T-helper 17 cell (primary cell): ENCODE results near the gene PLCB4. TPM values are rescaled to one million over a fixed set of nuclear protein-coding genes. Genes with fewer than 3 reads are reported as not detected.

Source experiments
- ATAC-seq: fragments of 150-1000 bp; cut with Tn5 transposase; 2 replicates; pipeline ENCODE4 v1.10.0; 2021; ENCODE audit warnings: mild to moderate bottlenecking, moderate library complexity
- DNase-seq, 3 donors: peaks; one replicate each; pipeline versions ENCODE4 v3.0.0 to v3.0.0-alpha.2; 2020 to 2021
- H3K9me3 ChIP-seq: one replicate; pipeline ENCODE4 v1.7.0; 2013; ENCODE audit warnings: low read length, mild to moderate bottlenecking; ENCODE audit not compliant: control insufficient read depth, poor library complexity, severe bottlenecking
- H3K27ac Mint-ChIP-seq: one replicate; pipeline ENCODE4 v1.8.0; 2022; ENCODE audit warnings: mild to moderate bottlenecking, moderate library complexity, mixed read lengths
- H3K27me3 Mint-ChIP-seq: one replicate; pipeline ENCODE4 v1.8.0; 2022; ENCODE audit warnings: mixed read lengths
- H3K36me3 Mint-ChIP-seq: one replicate; pipeline ENCODE4 v1.8.0; 2022; ENCODE audit warnings: low read depth, mixed read lengths
- H3K4me1 Mint-ChIP-seq: one replicate; pipeline ENCODE4 v1.8.0; 2022; ENCODE audit warnings: mild to moderate bottlenecking, mixed read lengths
- H3K4me3 Mint-ChIP-seq: one replicate; pipeline ENCODE4 v1.8.0; 2022; ENCODE audit warnings: mild to moderate bottlenecking, moderate library complexity, mixed read lengths
- total RNA-seq, 4 donors: library from RNA in 2 of 4; stranded (reverse) in 2 of 4; gene quantifications; one replicate each; pipeline ENCODE4 v1.2.3 and lab custom pipeline; 2022 to 2026

The PLCB4 gene
- total RNA-seq, 2 donors from 2014 or later: 0.52 TPM; not detected in 1

- ATAC-seq (no peak), DNase-seq (no peak)
- Mint-ChIP-seq H3K4me1 (no peaks in the 10 kb centered on the region), H3K27me3 (no peaks in the 10 kb centered on the region), H3K4me3 (no peak overlapping the region), H3K36me3 (no peaks in the 10 kb centered on the region), H3K27ac (no peak overlapping the region)
- no peaks in the 10 kb centered on the region for H3K9me3 ChIP-seq
Measured at GRCh38 chr20:9476174-9476573, 407.3 kb downstream of the PLCB4 start.

- no peaks in the 10 kb centered on the region for H3K4me1 Mint-ChIP-seq
- no peak overlapping the region for H3K27ac Mint-ChIP-seq
- H3K27me3 Mint-ChIP-seq: no peaks in the 10 kb centered on the region
- no peak for DNase-seq
- no peaks in the 10 kb centered on the region for H3K9me3 ChIP-seq
- no peak for ATAC-seq
- H3K4me3 Mint-ChIP-seq: no peak overlapping the region
- no peaks in the 10 kb centered on the region for H3K36me3 Mint-ChIP-seq
Measured at GRCh38 chr20:9476637-9477036, 407.8 kb downstream of the PLCB4 start.

- H3K36me3 Mint-ChIP-seq: no peaks in the 10 kb centered on the region
- no peaks in the 10 kb centered on the region for H3K27me3 Mint-ChIP-seq
- no peaks in the 10 kb centered on the region for H3K9me3 ChIP-seq
- ATAC-seq (no peak), DNase-seq (no peak)
- H3K27ac Mint-ChIP-seq: no peak overlapping the region
- no peaks in the 10 kb centered on the region for H3K4me1 Mint-ChIP-seq
- H3K4me3 Mint-ChIP-seq: no peak overlapping the region
Measured at GRCh38 chr20:9478771-9479170, 409.9 kb downstream of the PLCB4 start.

GRCh38 chr20:9480066-9480465 is 411.2 kb downstream of the PLCB4 start:
- DNase-seq: no peak
- Mint-ChIP-seq H3K4me1 (no peaks in the 10 kb centered on the region), H3K27me3 (no peaks in the 10 kb centered on the region), H3K36me3 (no peaks in the 10 kb centered on the region), H3K27ac (no peak overlapping the region), H3K4me3 (no peak overlapping the region)
- ATAC-seq: no peak
- H3K9me3 ChIP-seq: no peaks in the 10 kb centered on the region

- H3K27ac Mint-ChIP-seq: no peak overlapping the region
- no peak for ATAC-seq
- DNase-seq: no peak
Measured at GRCh38 chr20:9482180-9482579, 413.3 kb downstream of the PLCB4 start.

GRCh38 chr20:9483131-9483530 is 414.2 kb downstream of the PLCB4 start:
- no peaks in the 10 kb centered on the region for H3K27me3 Mint-ChIP-seq
- H3K36me3 Mint-ChIP-seq: no peaks in the 10 kb centered on the region
- no peaks in the 10 kb centered on the region for H3K4me1 Mint-ChIP-seq
- no peak overlapping the region for H3K4me3 Mint-ChIP-seq
- no peaks in the 10 kb centered on the region for H3K9me3 ChIP-seq
- no peak for ATAC-seq
- no peak for DNase-seq
- no peak overlapping the region for H3K27ac Mint-ChIP-seq

More at GRCh38 chr20:9482180-9482579, 413.3 kb downstream of the PLCB4 start:
- no peaks in the 10 kb centered on the region for H3K4me1 Mint-ChIP-seq
- no peaks in the 10 kb centered on the region for H3K27me3 Mint-ChIP-seq
- no peaks in the 10 kb centered on the region for H3K36me3 Mint-ChIP-seq
- H3K4me3 Mint-ChIP-seq: no peak overlapping the region
- no peaks in the 10 kb centered on the region for H3K9me3 ChIP-seq

GRCh38 chr20:9485614-9486340 is 416.9 kb downstream of the PLCB4 start:
- Mint-ChIP-seq H3K4me3 (no peak overlapping the region), H3K27ac (no peak overlapping the region), H3K36me3 (no peaks in the 10 kb centered on the region), H3K4me1 (no peaks in the 10 kb centered on the region), H3K27me3 (no peaks in the 10 kb centered on the region)
- no peaks in the 10 kb centered on the region for H3K9me3 ChIP-seq
- DNase-seq (no peak), ATAC-seq (no peak)

- H3K4me1 Mint-ChIP-seq: no peaks in the 10 kb centered on the region
- no peak overlapping the region for H3K27ac Mint-ChIP-seq
- no peak overlapping the region for H3K4me3 Mint-ChIP-seq
- no peak for DNase-seq
- ATAC-seq: no peak
- no peaks in the 10 kb centered on the region for H3K9me3 ChIP-seq
- no peaks in the 10 kb centered on the region for H3K27me3 Mint-ChIP-seq
- H3K36me3 Mint-ChIP-seq: no peaks in the 10 kb centered on the region
Measured at GRCh38 chr20:9487231-9487630, 418.3 kb downstream of the PLCB4 start.

GRCh38 chr20:9488063-9488462 is 419.2 kb downstream of the PLCB4 start:
- ATAC-seq (no peak), DNase-seq (no peak)
- Mint-ChIP-seq H3K36me3 (no peaks in the 10 kb centered on the region), H3K27ac (no peak overlapping the region), H3K27me3 (no peaks in the 10 kb centered on the region), H3K4me3 (no peak overlapping the region), H3K4me1 (no peaks in the 10 kb centered on the region)
- H3K9me3 ChIP-seq: no peaks in the 10 kb centered on the region

GRCh38 chr20:9490161-9490560 is 421.3 kb downstream of the PLCB4 start:
- H3K9me3 ChIP-seq: no peaks in the 10 kb centered on the region
- no peak for DNase-seq
- H3K4me3 Mint-ChIP-seq: no peak overlapping the region
- no peak overlapping the region for H3K27ac Mint-ChIP-seq
- H3K4me1 Mint-ChIP-seq: no peaks in the 10 kb centered on the region
- no peak for ATAC-seq
- no peaks in the 10 kb centered on the region for H3K36me3 Mint-ChIP-seq
- H3K27me3 Mint-ChIP-seq: no peaks in the 10 kb centered on the region

GRCh38 chr20:9490631-9491030 is 421.7 kb downstream of the PLCB4 start:
- H3K9me3 ChIP-seq: no peaks in the 10 kb centered on the region
- ATAC-seq: no peak
- DNase-seq: no peak
- Mint-ChIP-seq H3K36me3 (no peaks in the 10 kb centered on the region), H3K27me3 (no peaks in the 10 kb centered on the region), H3K4me3 (no peak overlapping the region), H3K27ac (no peak overlapping the region), H3K4me1 (no peaks in the 10 kb centered on the region)

GRCh38 chr20:9491324-9491723 is 422.4 kb downstream of the PLCB4 start:
- Mint-ChIP-seq H3K4me3 (no peak overlapping the region), H3K36me3 (no peaks in the 10 kb centered on the region), H3K27ac (no peak overlapping the region), H3K4me1 (no peaks in the 10 kb centered on the region), H3K27me3 (no peaks in the 10 kb centered on the region)
- no peak for DNase-seq
- no peaks in the 10 kb centered on the region for H3K9me3 ChIP-seq
- no peak for ATAC-seq

- ATAC-seq: no peak
- DNase-seq: no peak
- Mint-ChIP-seq H3K27ac (no peak overlapping the region), H3K4me3 (no peak overlapping the region), H3K27me3 (no peaks in the 10 kb centered on the region), H3K36me3 (no peaks in the 10 kb centered on the region), H3K4me1 (no peaks in the 10 kb centered on the region)
- no peaks in the 10 kb centered on the region for H3K9me3 ChIP-seq
Measured at GRCh38 chr20:9492067-9492466, 423.2 kb downstream of the PLCB4 start.

GRCh38 chr20:9493803-9494202 is 424.9 kb downstream of the PLCB4 start:
- no peaks in the 10 kb centered on the region for H3K27me3 Mint-ChIP-seq
- DNase-seq (no peak), ATAC-seq (no peak)
- no peak overlapping the region for H3K4me3 Mint-ChIP-seq
- no peaks in the 10 kb centered on the region for H3K4me1 Mint-ChIP-seq
- no peak overlapping the region for H3K27ac Mint-ChIP-seq
- no peaks in the 10 kb centered on the region for H3K36me3 Mint-ChIP-seq
- no peaks in the 10 kb centered on the region for H3K9me3 ChIP-seq
